ENCODE data around the gene GGCX.

The GGCX gene

DNA sequence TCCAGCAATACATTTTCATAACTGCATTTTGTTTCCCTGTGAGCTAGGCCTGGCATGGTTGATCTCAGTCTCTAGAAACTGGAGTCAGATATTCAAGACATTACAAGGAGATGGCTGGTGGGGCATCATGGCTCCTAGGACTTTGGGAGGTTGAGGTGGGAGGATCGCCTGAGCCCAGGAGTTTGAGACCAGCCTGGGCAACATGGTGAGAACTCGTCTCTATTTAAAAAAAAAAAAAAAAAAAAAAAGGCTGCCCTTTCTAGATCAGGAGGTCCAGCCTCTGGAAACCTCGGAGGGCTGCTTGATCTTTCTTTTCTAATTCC, 15.7 kb upstream of the GGCX start:
- Histone ChIP-seq H3K9me2 (ENCODE audit: low read depth, low read length) (no peaks in the 10 kb centered on the region), H4K20me1 (ENCODE audit: insufficient read depth, low read length) (no peaks in the 10 kb centered on the region), H3K36me3 (ENCODE audit: insufficient read depth, low read length) (peaks cover 26% of the 10 kb centered on the region), H3K9me3 (ENCODE audit: low read length) (no peaks in the 10 kb centered on the region), H3K27me3 (ENCODE audit: insufficient read depth, low read length) (no peaks in the 10 kb centered on the region), H2AFZ (ENCODE audit: low read length) (no peak overlapping the region), H3F3A (ENCODE audit: insufficient read depth, low read length) (no peaks in the 10 kb centered on the region), H3K27ac (ENCODE audit: low read depth, low read length, poor library complexity, severe bottlenecking) (no peak overlapping the region), H3K9ac (ENCODE audit: low read length) (peak overlapping the region; percentile 73; the same call in 1 of the 2 replicates), H3K4me3 (ENCODE audit: low read depth, low read length, poor library complexity, severe bottlenecking) (peak overlapping the region; percentile 71), H3K4me2 (ENCODE audit: low read length) (peak overlapping the region; percentile 96), H3K79me2 (ENCODE audit: insufficient read depth, low read length) (no peaks in the 10 kb centered on the region), H3K4me1 (ENCODE audit: insufficient read depth, low read length, severe bottlenecking) (peaks cover 27% of the 10 kb centered on the region)
- no peak for TF ChIP-seq EZH2 (IDR thresholded peaks at IDR 0.05; ENCODE audit: borderline replicate concordance, low read length)
- TF ChIP-seq CTCF (IDR thresholded peaks at IDR 0.05; ENCODE audit: low read length), result no peak

DNA sequence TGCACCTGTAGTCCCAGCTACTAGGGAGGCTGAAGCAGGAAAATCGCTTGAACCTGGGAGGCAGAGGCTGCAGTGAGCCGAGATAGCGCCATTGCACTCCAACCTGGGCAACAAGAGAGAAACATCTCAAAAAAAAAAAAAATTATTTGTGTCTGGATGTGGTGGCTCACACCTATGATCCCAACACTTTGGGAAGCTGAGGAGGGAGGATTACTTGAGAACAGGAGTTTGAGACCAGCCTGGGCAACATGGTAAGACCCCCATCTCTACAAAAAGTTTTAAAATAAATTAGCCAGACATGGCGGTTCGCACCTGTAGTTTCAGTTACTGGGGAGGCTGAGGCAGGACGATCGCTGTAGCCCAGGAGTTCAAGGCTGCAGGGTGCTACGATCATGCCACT, 14.4 kb upstream of the GGCX start:
- Histone ChIP-seq H4K20me1 (ENCODE audit: insufficient read depth, low read length) (no peaks in the 10 kb centered on the region), H3K9me2 (ENCODE audit: low read depth, low read length) (no peaks in the 10 kb centered on the region), H3K36me3 (ENCODE audit: insufficient read depth, low read length) (peaks cover 14% of the 10 kb centered on the region; the same call in 1 of the 2 replicates), H3F3A (ENCODE audit: insufficient read depth, low read length) (no peaks in the 10 kb centered on the region), H3K79me2 (ENCODE audit: insufficient read depth, low read length) (no peaks in the 10 kb centered on the region), H3K9me3 (ENCODE audit: low read length) (no peaks in the 10 kb centered on the region), H3K4me3 (ENCODE audit: low read depth, low read length, poor library complexity, severe bottlenecking) (no peak overlapping the region), H3K27ac (ENCODE audit: low read depth, low read length, poor library complexity, severe bottlenecking) (no peak overlapping the region), H3K4me2 (ENCODE audit: low read length) (no peak overlapping the region), H3K4me1 (ENCODE audit: insufficient read depth, low read length, severe bottlenecking) (peaks cover 27% of the 10 kb centered on the region), H3K9ac (ENCODE audit: low read length) (no peak overlapping the region), H3K27me3 (ENCODE audit: insufficient read depth, low read length) (no peaks in the 10 kb centered on the region), H2AFZ (ENCODE audit: low read length) (no peak overlapping the region)
- TF ChIP-seq EZH2 (IDR thresholded peaks at IDR 0.05; ENCODE audit: borderline replicate concordance, low read length) (no peak), CTCF (IDR thresholded peaks at IDR 0.05; ENCODE audit: low read length) (no peak)

DNA sequence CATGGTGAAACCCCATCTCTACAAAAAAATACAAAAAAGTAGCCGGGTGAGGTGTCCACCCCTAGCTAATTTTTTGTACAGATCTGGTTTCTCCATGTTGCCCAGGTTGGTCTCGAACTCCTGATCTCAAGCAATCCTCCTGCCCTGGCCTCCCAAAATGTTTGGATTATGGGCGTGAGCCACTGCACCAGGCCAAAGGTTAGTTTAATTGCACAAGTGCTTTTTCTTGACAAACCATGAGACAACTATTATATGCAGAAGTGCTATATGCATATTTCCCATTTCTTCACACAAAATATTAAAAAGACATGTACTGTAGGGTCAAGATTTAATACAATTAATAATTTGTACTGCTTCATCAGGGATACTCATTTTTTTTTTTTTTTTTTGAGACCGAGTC, 5.0 kb upstream of the GGCX start:
- H2AFZ ChIP-seq (ENCODE audit: low read length), result no peak overlapping the region
- no peak for TF ChIP-seq EZH2 (IDR thresholded peaks at IDR 0.05; ENCODE audit: borderline replicate concordance, low read length)
- TF ChIP-seq CTCF (IDR thresholded peaks at IDR 0.05; ENCODE audit: low read length), result no peak
- H3K4me2 ChIP-seq (ENCODE audit: low read length), result no peak overlapping the region
- H3K9me3 ChIP-seq (ENCODE audit: low read length), result no peaks in the 10 kb centered on the region
- H3K27me3 ChIP-seq (ENCODE audit: insufficient read depth, low read length), result no peaks in the 10 kb centered on the region
- no peaks in the 10 kb centered on the region for H4K20me1 ChIP-seq (ENCODE audit: insufficient read depth, low read length)
- no peak overlapping the region for H3K4me3 ChIP-seq (ENCODE audit: low read depth, low read length, poor library complexity, severe bottlenecking)
- no peak overlapping the region for H3K9ac ChIP-seq (ENCODE audit: low read length)
- no peaks in the 10 kb centered on the region for H3K9me2 ChIP-seq (ENCODE audit: low read depth, low read length)
- H3K4me1 ChIP-seq (ENCODE audit: insufficient read depth, low read length, severe bottlenecking), result peaks cover 11% of the 10 kb centered on the region
- H3F3A ChIP-seq (ENCODE audit: insufficient read depth, low read length), result no peaks in the 10 kb centered on the region; the same call in 1 of the 2 replicates
- H3K27ac ChIP-seq (ENCODE audit: low read depth, low read length, poor library complexity, severe bottlenecking), result no peak overlapping the region
- no peaks in the 10 kb centered on the region for H3K79me2 ChIP-seq (ENCODE audit: insufficient read depth, low read length)
- no peaks in the 10 kb centered on the region for H3K36me3 ChIP-seq (ENCODE audit: insufficient read depth, low read length)
